Spleen (tissue), 11 donors: ENCODE measurements around the gene COL4A1. TPM values are rescaled to one million over a fixed set of nuclear protein-coding genes. Genes with fewer than 3 reads are reported as not detected.

Source experiments
- DNase-seq: peaks from one replicate; pipeline ENCODE4 v3.0.0-alpha.2; 2020
- H3K27ac ChIP-seq, 8 donors: fragments of 200-600 bp; sonication (generic) in 7 of 8; 1 replicate in 4 of 8; 2 replicates in 4 of 8; pipeline versions ENCODE4 v1.5.0 to v1.8.0; 2016 to 2021; ENCODE audit warnings: inconsistent platforms in 4 of 8, mild to moderate bottlenecking in 4 of 8, moderate library complexity in 1 of 8
- H3K27me3 ChIP-seq, 7 donors: fragments of 200-600 bp; sonication (generic) in 6 of 7; replicated peaks in 1 of 7; 1 replicate in 4 of 7; 2 replicates in 3 of 7; pipeline versions ENCODE4 v1.5.0 to v1.8.0; 2016 to 2021; ENCODE audit warnings: inconsistent platforms in 3 of 7, mild to moderate bottlenecking in 1 of 7
- H3K36me3 ChIP-seq, 6 donors: fragments of 200-600 bp; sonication (generic) in 5 of 6; 1 replicate in 4 of 6; 2 replicates in 2 of 6; pipeline versions ENCODE4 v1.5.0 to v1.8.0; 2016 to 2021; ENCODE audit warnings: inconsistent platforms in 2 of 6
- H3K4me1 ChIP-seq, 6 donors: fragments of 200-600 bp; sonication (generic) in 5 of 6; 1 replicate in 3 of 6; 2 replicates in 3 of 6; pipeline versions ENCODE4 v1.5.0 to v1.8.0; 2016 to 2021; ENCODE audit warnings: inconsistent platforms in 3 of 6
- H3K4me3 ChIP-seq, 8 donors: fragments of 200-600 bp; sonication (generic) in 7 of 8; 1 replicate in 4 of 8; 2 replicates in 4 of 8; pipeline versions ENCODE4 v1.5.0 to v1.8.0; 2016 to 2021; ENCODE audit warnings: inconsistent platforms in 4 of 8, mild to moderate bottlenecking in 4 of 8, moderate library complexity in 2 of 8
- H3K9me3 ChIP-seq, 8 donors: fragments of 200-600 bp; sonication (generic) in 7 of 8; 1 replicate in 4 of 8; 2 replicates in 4 of 8; pipeline versions ENCODE4 v1.5.0 to v1.8.0; 2016 to 2021; ENCODE audit warnings: inconsistent platforms in 4 of 8
- POLR2A ChIP-seq, 3 donors: fragments of 450-650 bp; IDR thresholded peaks; one replicate each; pipeline ENCODE4 v1.5.1; 2017; ENCODE audit warnings: antibody characterized with exemption in 3 of 3, mild to moderate bottlenecking in 1 of 3
- POLR2AphosphoS5 ChIP-seq, 3 donors: sonication (generic); formaldehyde crosslinking; IDR thresholded peaks; one replicate each; pipeline ENCODE4 v1.5.1; 2017; ENCODE audit warnings: antibody characterized with exemption in 3 of 3
- WGBS, 5 donors: extraction: QIAGEN DNeasy Blood & Tissue Kit in 3 of 5; methylation state at CpG; one replicate each; pipeline versions ENCODE4 v1.1.5 to v1.1.7; 2013 to 2018; 5-methylcytosine and 5-hydroxymethylcytosine counted together
- intact Hi-C: fragments of 100-400 bp; cut with DNase I; formaldehyde crosslinking; loops from one replicate; pipeline ENCODE4 v1.15.0; 2023; ENCODE audit warnings: low total_unique reads
- polyA plus RNA-seq, 3 donors: library from polyadenylated mRNA; stranded (reverse); fragments of 200-250 nt; gene quantifications; one replicate each; pipeline ENCODE4 v1.2.1, GENCODE V29; 2013
- total RNA-seq, 7 donors: library from RNA; depleted of rRNA in 3 of 7; stranded (reverse); fragments of >200 nt in 3 of 7; fragmentation: NEBNext Ultra II Directional in 4 of 7; extraction: Animal tissue kit (Norgen Biotek cat#: 25700) in 4 of 7; gene quantifications; one replicate each; pipeline versions ENCODE4 v1.1.0 to v1.2.1, GENCODE V29; 2016 to 2021
- TF ChIP-seq, protein P1 (sequence below), 11 experiments: fragments of 200-600 bp in 7 of 11; fragments of 450-650 bp in 4 of 11; sonication (generic) in 4 of 11; IDR thresholded peaks in 8 of 11; conservative IDR thresholded peaks in 3 of 11; 1 replicate in 7 of 11; 2 replicates in 4 of 11; pipeline versions ENCODE4 v1.4.0 to v1.8.0; 2016 to 2021; ENCODE audit warnings: antibody characterized with exemption in 11 of 11, inconsistent platforms in 4 of 11, mild to moderate bottlenecking in 1 of 11
- donor health status: healthy with polysubstance abuse.
- donor health status: DM: no; HTN: no; CAD: no; lungs with moderate emphysema.
- donor health status: DM: no; HTN: no; CAD: no.
- donor health status: Bipolar disorder and iron deficiency.
- donor health status: healthy.
- donor health status: DM: no; HTN: no; CAD: no.
- donor health status: DM: yes; HTN: yes; CAD: no.

Gene COL4A1
- total and polyA plus RNA-seq, 10 donors, result 37.9 to 959 (median 340) TPM

DNA sequence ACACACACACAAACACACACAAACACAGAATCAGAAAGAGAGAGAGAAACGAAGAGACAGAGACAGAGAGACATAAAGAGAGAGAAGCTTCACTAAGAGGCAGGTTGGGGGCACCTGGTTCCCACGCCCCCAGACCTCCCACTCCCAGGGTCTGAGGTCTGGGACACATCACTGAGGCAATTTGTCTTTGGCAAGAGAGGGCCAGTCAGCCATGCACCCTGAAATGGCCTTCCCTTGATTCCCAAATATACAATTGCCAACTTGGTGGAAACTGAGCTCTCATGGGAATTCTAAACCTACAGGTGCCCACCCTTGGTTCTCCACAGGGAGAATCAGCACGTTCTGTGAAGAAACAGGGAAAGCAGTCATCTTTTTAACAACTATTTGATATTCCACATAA lies 79.5 kb downstream of the COL4A1 start:
- H3K36me3 ChIP-seq, result no peaks in the 10 kb centered on the region
- H3K27me3 ChIP-seq, result peaks cover 0 to 19% (median 0%) of the 10 kb centered on the region in 7 donors
- no peak for TF ChIP-seq POLR2AphosphoS5 (IDR thresholded peaks at IDR 0.05)
- TF ChIP-seq, protein P1, sequence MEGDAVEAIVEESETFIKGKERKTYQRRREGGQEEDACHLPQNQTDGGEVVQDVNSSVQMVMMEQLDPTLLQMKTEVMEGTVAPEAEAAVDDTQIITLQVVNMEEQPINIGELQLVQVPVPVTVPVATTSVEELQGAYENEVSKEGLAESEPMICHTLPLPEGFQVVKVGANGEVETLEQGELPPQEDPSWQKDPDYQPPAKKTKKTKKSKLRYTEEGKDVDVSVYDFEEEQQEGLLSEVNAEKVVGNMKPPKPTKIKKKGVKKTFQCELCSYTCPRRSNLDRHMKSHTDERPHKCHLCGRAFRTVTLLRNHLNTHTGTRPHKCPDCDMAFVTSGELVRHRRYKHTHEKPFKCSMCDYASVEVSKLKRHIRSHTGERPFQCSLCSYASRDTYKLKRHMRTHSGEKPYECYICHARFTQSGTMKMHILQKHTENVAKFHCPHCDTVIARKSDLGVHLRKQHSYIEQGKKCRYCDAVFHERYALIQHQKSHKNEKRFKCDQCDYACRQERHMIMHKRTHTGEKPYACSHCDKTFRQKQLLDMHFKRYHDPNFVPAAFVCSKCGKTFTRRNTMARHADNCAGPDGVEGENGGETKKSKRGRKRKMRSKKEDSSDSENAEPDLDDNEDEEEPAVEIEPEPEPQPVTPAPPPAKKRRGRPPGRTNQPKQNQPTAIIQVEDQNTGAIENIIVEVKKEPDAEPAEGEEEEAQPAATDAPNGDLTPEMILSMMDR (IDR thresholded peaks at IDR 0.05 in 8 of 11, conservative IDR thresholded peaks at IDR 0.05 in 3 of 11), result no peak
- no peak for TF ChIP-seq POLR2A (IDR thresholded peaks at IDR 0.05)
- no peak overlapping the region for H3K4me3 ChIP-seq
- DNase-seq, result no peak
- H3K27ac ChIP-seq, result peak overlapping the region; percentile 13 to 82 (median 74)
- WGBS, 5 donors, result 58 to 87% (median 80%) methylated on average over 3 of the region's 3 CpGs
- peaks cover 4 to 68% (median 31%) of the 10 kb centered on the region in 6 donors for H3K4me1 ChIP-seq
- no peaks in the 10 kb centered on the region for H3K9me3 ChIP-seq
- intact Hi-C loops, result loop anchor here (10.0 kb wide), 1 partner anchor 187 kb away; no protein-coding TSS in a partner anchor

DNA sequence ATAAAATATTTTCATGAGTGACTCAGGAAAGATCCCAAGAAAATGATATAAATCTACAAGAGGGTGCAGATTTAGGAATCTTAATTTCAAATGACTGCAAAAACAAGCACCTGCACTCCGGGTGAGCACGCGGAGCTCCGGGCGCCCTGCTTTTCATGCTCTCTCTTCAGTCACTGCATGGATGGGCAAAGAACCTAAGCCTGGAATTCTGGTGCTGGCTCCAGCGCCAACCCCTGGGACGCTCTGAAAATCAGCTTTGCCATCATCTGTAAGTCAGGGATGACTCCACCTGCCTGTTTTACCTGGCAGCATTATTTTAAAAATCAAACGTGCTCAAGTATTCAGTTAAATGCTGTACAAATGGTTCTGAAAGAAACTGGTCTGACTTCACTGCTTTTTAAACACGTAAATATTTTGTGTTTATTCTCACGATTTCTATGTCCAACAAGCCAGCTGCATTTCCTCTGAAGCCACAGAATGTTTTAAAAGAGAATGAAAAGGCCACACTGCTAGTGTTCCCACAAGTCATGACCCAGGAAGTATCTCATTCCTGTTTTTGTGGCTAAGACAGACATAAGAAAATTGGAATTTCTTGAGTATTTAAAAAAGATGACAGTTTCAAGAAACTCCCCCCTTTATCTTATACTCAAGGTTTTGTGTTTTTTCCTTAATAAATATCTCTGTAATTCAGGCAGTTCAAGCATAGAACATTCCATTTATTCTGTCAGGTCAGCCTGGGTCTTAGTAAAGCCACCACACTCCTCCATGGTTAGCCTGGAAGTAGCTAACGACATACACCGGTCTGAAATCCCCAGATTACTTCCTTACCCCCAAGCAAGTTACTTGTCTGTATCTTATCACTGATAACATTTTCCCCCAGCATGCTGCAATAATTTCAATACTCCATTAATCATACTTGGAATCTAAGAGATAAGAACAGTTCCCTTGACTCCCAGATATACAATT lies 81.1 kb downstream of the COL4A1 start:
- H3K27ac ChIP-seq, result peak overlapping the region in 7 of 8 donors; percentile 49 to 82 (median 75)
- DNase-seq, result no peak
- H3K9me3 ChIP-seq, result no peaks in the 10 kb centered on the region
- H3K36me3 ChIP-seq, result no peaks in the 10 kb centered on the region
- no peak overlapping the region for H3K4me3 ChIP-seq
- peaks cover 4 to 76% (median 28%) of the 10 kb centered on the region in 6 donors for H3K4me1 ChIP-seq
- intact Hi-C loops, result loop anchor here (10.0 kb wide), 1 partner anchor 189 kb away; no protein-coding TSS in a partner anchor
- 57 to 68% (median 64%) methylated on average over 12 of the region's 12 CpGs for WGBS, 5 donors
- H3K27me3 ChIP-seq, result peaks cover 0 to 9% (median 0%) of the 10 kb centered on the region in 7 donors
- TF ChIP-seq, protein P1 (IDR thresholded peaks at IDR 0.05 in 8 of 11, conservative IDR thresholded peaks at IDR 0.05 in 3 of 11), result no peak
- TF ChIP-seq POLR2A (IDR thresholded peaks at IDR 0.05) (no peak), POLR2AphosphoS5 (IDR thresholded peaks at IDR 0.05) (peak in 1 of 3 donors; percentile 5)

DNA sequence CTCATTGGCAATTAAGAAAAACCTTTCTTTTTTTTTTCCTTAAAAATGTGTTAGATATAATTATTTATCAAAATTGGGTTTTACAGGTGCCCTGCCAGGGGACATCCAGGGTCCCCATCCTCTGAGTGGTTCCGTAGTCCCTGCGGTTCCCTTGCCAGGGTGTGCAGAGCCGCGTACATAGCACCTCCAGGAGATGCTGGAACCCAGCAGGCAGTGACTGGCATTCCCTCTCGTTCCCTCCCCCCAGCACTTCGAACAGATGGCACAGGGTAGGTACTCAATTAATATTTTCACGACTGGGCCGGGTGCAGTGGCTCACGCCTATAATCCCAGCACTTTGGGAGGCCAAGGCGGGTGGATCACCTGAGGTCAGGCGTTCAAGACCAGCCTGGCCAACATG lies 82.0 kb downstream of the COL4A1 start:
- DNase-seq, result no peak
- intact Hi-C loops, result loop anchor here (10.0 kb wide), 1 partner anchor 190 kb away; no protein-coding TSS in a partner anchor
- Histone ChIP-seq H3K27me3 (peaks cover 0 to 5% (median 0%) of the 10 kb centered on the region in 7 donors), H3K27ac (peak overlapping the region in 7 of 8 donors; percentile 26 to 80 (median 74)), H3K9me3 (no peaks in the 10 kb centered on the region), H3K36me3 (no peaks in the 10 kb centered on the region), H3K4me3 (no peak overlapping the region), H3K4me1 (peaks cover 4 to 68% (median 28%) of the 10 kb centered on the region in 6 donors)
- WGBS, 5 donors, result 80 to 90% (median 88%) methylated on average over 11 of the region's 11 CpGs
- TF ChIP-seq, protein P1 (IDR thresholded peaks at IDR 0.05 in 8 of 11, conservative IDR thresholded peaks at IDR 0.05 in 3 of 11), result no peak
- no peak for TF ChIP-seq POLR2A (IDR thresholded peaks at IDR 0.05)
- no peak for TF ChIP-seq POLR2AphosphoS5 (IDR thresholded peaks at IDR 0.05)

DNA sequence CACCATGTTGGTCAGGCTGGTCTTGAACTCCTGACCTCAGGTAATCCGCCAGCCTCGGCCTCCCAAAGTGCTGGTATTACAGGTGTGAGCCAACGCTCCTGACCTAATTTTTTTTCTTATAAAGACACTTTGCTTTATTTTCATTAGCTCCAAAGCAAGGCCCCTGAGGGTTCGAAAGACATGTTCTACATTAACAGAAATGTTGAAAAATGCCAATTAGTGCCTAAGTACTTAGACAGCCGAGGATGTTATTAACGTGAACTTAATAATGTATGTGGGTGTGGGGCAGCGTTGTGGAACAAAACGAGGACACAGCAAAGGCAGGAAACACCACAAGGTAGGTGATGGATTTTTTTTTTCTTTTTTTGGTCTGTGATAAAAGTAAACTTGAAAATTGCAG lies 82.4 kb downstream of the COL4A1 start:
- TF ChIP-seq POLR2AphosphoS5 (IDR thresholded peaks at IDR 0.05) (no peak), POLR2A (IDR thresholded peaks at IDR 0.05) (no peak)
- TF ChIP-seq, protein P1 (IDR thresholded peaks at IDR 0.05 in 8 of 11, conservative IDR thresholded peaks at IDR 0.05 in 3 of 11), result no peak
- Histone ChIP-seq H3K4me3 (no peak overlapping the region), H3K27ac (peak overlapping the region in 6 of 8 donors; percentile 26 to 80 (median 74)), H3K27me3 (peaks cover 0 to 5% (median 0%) of the 10 kb centered on the region in 7 donors), H3K9me3 (no peaks in the 10 kb centered on the region), H3K36me3 (no peaks in the 10 kb centered on the region), H3K4me1 (peaks cover 4 to 65% (median 26%) of the 10 kb centered on the region in 6 donors)
- 77 to 84% (median 78%) methylated on average over 8 of the region's 8 CpGs for WGBS, 5 donors
- intact Hi-C loops, result loop anchor here (10.0 kb wide), 1 partner anchor 190 kb away; no protein-coding TSS in a partner anchor
- no peak for DNase-seq
